ENCODE measurements around the gene AFAP1. TPM values are rescaled to one million over a fixed set of nuclear protein-coding genes. Genes with fewer than 3 reads are reported as not detected.

AFAP1 gene
- total and polyA plus RNA-seq, 2 donors (not counting 1 experiment from before 2014, with no cell fraction given), result 0.03 to 0.44 TPM

- Histone ChIP-seq H3K36me3 (replicated peaks in 1 of 2; ENCODE audit: control extremely low read depth in 1 of 2, control insufficient read depth in 1 of 2, extremely low read depth in 1 of 2, insufficient read depth in 2 of 2, low read length in 1 of 2) (no peaks in the 10 kb centered on the region), H3K4me2 (replicated peaks; ENCODE audit: low read depth, low read length, poor library complexity, severe bottlenecking) (no peak overlapping the region), H3K9me3 (ENCODE audit: control extremely low read depth in 1 of 3, control insufficient read depth in 2 of 3, insufficient read depth in 1 of 3, low read length in 2 of 3) (no peaks in the 10 kb centered on the region), H3K27ac (ENCODE audit: low read length in 2 of 2) (no peak overlapping the region), H3K9ac (ENCODE audit: low read length) (no peak overlapping the region), H3K27me3 (replicated peaks in 1 of 4; ENCODE audit: control extremely low read depth in 1 of 4, control insufficient read depth in 3 of 4, insufficient read depth in 4 of 4, low read length in 3 of 4) (no peaks in the 10 kb centered on the region), H3K79me2 (ENCODE audit: control insufficient read depth, insufficient read depth, low read length) (no peaks in the 10 kb centered on the region), H2AFZ (ENCODE audit: insufficient read depth, low read depth, low read length, poor library complexity, severe bottlenecking) (no peak overlapping the region), H3K4me1 (ENCODE audit: control insufficient read depth in 2 of 2, insufficient read depth in 2 of 2, low read length in 2 of 2) (no peaks in the 10 kb centered on the region), H3K4me3 (ENCODE audit: control extremely low read depth in 1 of 5, extremely low read depth in 1 of 5, insufficient read depth in 1 of 5, low read depth in 2 of 5, low read length in 4 of 5) (no peak overlapping the region), H4K20me1 (ENCODE audit: control insufficient read depth, insufficient read depth, low read length, poor library complexity, severe bottlenecking) (no peaks in the 10 kb centered on the region)
- TF ChIP-seq EZH2 (IDR thresholded peaks at IDR 0.05; ENCODE audit: borderline replicate concordance, insufficient read depth, low read depth, low read length, poor library complexity, severe bottlenecking), result no peak
- ChIA-PET POLR2A (no interaction called here), CTCF (no interaction called here)
- no peak for DNase-seq
- Mint-ChIP-seq H3K9me3 (ENCODE audit: insufficient read depth) (no peaks in the 10 kb centered on the region), H3K27me3 (peaks cover 14% of the 10 kb centered on the region), H3K4me1 (no peaks in the 10 kb centered on the region), H3K4me3 (no peak overlapping the region), H3K27ac (peak overlapping the region; percentile 7)
- ATAC-seq (ENCODE audit: low read depth), result no peak
- WGBS (ENCODE audit: insufficient coverage), result 78% methylated on average over 13 of the region's 13 CpGs
- intact Hi-C loops (cut with micrococcal nuclease), result no loop called here
These were observed 169.2 kb downstream of the AFAP1 start for GRCh38 chr4:7770224-7771050.

DNA sequence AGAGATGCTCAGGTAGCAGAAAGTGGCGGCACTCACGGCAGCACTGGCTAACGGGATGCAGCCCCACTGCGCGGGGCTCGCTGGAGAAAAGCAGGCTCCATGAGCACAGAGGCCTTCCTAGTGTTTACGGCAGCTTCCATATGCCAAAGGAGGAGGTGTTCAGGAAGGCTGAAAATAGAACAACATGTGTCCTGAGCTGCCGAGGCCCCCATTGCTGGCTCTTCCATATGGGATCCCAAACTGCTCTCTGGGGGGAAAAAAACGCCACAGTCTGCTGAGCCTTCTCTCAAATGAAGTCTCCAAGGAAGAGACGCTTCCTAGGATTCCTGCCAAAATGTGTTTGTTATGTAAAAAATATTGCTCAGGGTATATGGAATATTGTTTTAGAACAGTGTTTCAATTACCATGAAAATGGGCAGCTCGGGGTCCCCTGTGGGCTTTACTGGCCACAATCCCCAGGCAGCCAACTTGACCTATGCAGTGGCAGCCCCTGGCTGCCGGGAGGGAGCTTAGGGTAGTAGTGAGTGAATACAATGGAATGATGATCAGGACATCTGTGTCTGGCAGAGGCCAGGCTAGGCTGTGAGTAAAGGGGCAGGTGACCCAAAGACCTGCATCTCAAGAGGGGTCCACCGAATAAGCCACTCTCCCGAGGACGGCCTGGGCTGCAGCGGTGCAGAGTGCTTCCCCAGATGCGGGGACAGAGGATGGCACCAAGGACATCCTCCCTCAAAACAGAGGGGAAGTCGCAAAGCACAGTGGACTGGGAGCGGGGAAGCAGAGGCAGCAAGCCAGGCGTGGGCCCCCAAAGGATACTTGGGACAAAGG lies 170.1 kb downstream of the AFAP1 start:
- Mint-ChIP-seq H3K9me3 (ENCODE audit: insufficient read depth) (no peaks in the 10 kb centered on the region), H3K4me1 (no peaks in the 10 kb centered on the region), H3K27me3 (peaks cover 14% of the 10 kb centered on the region), H3K4me3 (no peak overlapping the region), H3K27ac (no peak overlapping the region)
- POLR2A ChIA-PET, result no interaction called here
- Histone ChIP-seq H3K27me3 (replicated peaks in 1 of 4; ENCODE audit: control extremely low read depth in 1 of 4, control insufficient read depth in 3 of 4, insufficient read depth in 4 of 4, low read length in 3 of 4) (no peaks in the 10 kb centered on the region), H3K36me3 (replicated peaks in 1 of 2; ENCODE audit: control extremely low read depth in 1 of 2, control insufficient read depth in 1 of 2, extremely low read depth in 1 of 2, insufficient read depth in 2 of 2, low read length in 1 of 2) (no peaks in the 10 kb centered on the region), H4K20me1 (ENCODE audit: control insufficient read depth, insufficient read depth, low read length, poor library complexity, severe bottlenecking) (no peaks in the 10 kb centered on the region), H3K27ac (ENCODE audit: low read length in 2 of 2) (no peak overlapping the region), H2AFZ (ENCODE audit: insufficient read depth, low read depth, low read length, poor library complexity, severe bottlenecking) (no peak overlapping the region), H3K4me1 (ENCODE audit: control insufficient read depth in 2 of 2, insufficient read depth in 2 of 2, low read length in 2 of 2) (no peaks in the 10 kb centered on the region), H3K9ac (ENCODE audit: low read length) (no peak overlapping the region), H3K4me2 (replicated peaks; ENCODE audit: low read depth, low read length, poor library complexity, severe bottlenecking) (no peak overlapping the region), H3K4me3 (ENCODE audit: control extremely low read depth in 1 of 5, extremely low read depth in 1 of 5, insufficient read depth in 1 of 5, low read depth in 2 of 5, low read length in 4 of 5) (no peak overlapping the region), H3K79me2 (ENCODE audit: control insufficient read depth, insufficient read depth, low read length) (no peaks in the 10 kb centered on the region), H3K9me3 (ENCODE audit: control extremely low read depth in 1 of 3, control insufficient read depth in 2 of 3, insufficient read depth in 1 of 3, low read length in 2 of 3) (no peaks in the 10 kb centered on the region)
- TF ChIP-seq EZH2 (IDR thresholded peaks at IDR 0.05; ENCODE audit: borderline replicate concordance, insufficient read depth, low read depth, low read length, poor library complexity, severe bottlenecking) (no peak), CTCF (IDR thresholded peaks at IDR 0.05) (no peak)
- DNase-seq, result no peak
- intact Hi-C loops (cut with micrococcal nuclease), result no loop called here
- ATAC-seq (ENCODE audit: low read depth), result no peak
- WGBS (ENCODE audit: insufficient coverage), result 77% methylated on average over 18 of the region's 20 CpGs
- CTCF ChIA-PET, result no interaction called here

Data from B cell (primary cell).